Neural progenitor cell (in vitro differentiated cells): ENCODE measurements around the gene STK24.

ENCODE experiments used
- CTCF ChIP-seq: fragments of 200-600 bp; sonication (generic); IDR thresholded peaks from 2 replicates; pipeline ENCODE4 v1.5.1; 2017; ENCODE audit warnings: antibody characterized with exemption, mild to moderate bottlenecking
- EZH2 ChIP-seq: fragments of 200-600 bp; sonication (generic); IDR thresholded peaks from 2 replicates; pipeline ENCODE4 v1.6.1; 2017; ENCODE audit warnings: antibody characterized with exemption, mild to moderate bottlenecking, moderate library complexity

DNA sequence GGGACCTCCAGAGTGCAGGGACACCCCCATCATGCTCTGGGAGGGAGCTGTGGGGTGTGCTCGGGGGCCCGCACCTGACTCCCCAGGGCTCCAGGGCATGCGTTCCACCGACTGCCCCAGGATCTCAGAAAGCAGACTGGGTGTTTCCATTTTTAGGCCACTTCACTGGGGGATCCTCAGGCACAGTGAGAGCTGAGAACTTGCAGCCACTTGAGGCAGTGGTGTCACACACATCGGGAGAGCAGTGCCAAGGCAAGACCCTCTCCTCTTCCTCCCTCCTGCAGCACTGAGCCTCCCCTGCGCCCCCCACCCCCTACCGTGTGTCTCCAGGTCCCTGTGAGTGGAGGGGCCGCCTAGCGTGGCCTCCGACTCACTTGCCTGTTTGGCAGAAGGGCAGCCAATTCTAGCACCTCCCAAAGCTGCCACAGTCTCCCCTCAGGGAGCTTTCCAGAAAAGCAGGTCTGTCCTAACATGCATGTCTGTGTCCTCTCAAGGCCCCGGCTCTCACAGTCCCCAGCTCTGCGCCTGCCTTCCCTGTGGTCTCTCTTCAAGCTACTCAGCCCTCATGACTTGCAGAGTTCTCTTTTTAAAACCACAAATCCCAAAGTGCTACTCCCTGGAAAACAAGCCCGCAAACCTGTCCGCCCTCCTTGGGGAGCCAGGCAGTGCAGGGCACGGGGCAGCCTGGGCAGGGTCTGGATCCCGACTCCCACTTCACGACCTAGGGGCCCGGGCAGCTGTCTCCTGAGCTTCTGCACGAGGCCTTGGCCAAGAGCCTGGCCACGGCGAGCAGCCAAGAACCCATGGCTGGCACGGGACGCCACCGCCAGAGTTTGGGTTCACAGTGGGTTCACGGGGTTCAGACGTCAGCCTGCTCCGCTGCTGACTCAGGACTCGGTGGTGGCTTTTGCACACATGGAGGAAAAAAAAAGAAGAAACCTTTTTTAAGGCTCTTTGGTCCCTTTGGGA lies 94.1 kb downstream of the STK24 start:
- TF ChIP-seq CTCF (peak; percentile 46), EZH2 (no peak)
